NCI-H2196 (cell line): ENCODE measurements around the gene OSTF1.

Experiments used
- DNase-seq: peaks from one replicate; lab custom pipeline; 2025; ENCODE audit not compliant: unreplicated experiment; lab: John Stamatoyannopoulos, UW

OSTF1 gene

GRCh38 chr9:75084081-75084672 lies 4.1 kb upstream of the OSTF1 start:
- no peak for DNase-seq

DNA sequence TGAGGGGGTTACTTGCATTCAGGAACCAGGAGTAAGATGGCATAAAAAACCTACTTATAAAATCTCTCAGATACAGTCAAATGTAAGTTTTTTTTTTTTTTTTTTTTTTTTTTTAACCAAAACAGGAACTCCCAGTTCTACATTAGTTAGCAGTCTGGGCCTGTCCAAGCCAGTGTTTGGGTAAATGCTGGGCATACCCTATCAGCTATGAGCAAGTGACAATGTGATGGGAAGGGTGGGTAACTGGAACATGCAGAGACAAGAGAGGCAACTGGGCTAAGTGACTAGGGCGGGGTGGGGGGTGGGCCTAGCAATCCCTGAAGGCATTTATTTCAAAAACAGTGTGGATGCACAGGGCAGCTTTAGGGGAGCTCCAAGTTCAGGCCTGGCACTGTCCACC lies 2.7 kb upstream of the OSTF1 start:
- DNase-seq = no peak

GRCh38 chr9:75086541-75087288 lies 1.6 kb upstream of the OSTF1 start:
- DNase-seq = no peak

DNA sequence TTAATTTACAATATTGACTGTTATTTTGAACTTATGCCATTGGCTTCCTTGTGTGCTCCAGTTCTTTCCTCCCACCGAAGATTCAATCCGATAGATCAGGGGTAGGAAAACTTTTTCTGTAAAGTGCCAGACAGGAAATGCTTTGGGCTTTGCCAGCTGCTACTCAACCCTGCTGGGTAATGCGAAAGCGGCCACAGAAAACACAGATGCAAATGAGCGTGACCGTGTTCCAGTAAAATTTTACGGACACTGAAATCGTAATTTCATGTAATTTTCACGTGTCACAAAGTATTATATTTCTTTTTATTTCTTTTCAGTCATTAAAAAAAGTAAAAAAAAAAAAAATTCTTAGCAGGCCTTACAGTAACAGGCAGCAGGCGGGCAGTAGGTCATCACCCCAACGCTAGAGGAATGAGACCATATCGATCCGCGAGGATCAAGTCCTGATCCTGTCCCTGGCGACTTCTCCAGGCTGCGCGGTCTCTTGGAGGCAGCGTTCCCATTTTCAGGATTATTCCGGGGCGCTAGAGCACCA lies 958 bp upstream of the OSTF1 start:
- DNase-seq = peak; percentile 11

DNA sequence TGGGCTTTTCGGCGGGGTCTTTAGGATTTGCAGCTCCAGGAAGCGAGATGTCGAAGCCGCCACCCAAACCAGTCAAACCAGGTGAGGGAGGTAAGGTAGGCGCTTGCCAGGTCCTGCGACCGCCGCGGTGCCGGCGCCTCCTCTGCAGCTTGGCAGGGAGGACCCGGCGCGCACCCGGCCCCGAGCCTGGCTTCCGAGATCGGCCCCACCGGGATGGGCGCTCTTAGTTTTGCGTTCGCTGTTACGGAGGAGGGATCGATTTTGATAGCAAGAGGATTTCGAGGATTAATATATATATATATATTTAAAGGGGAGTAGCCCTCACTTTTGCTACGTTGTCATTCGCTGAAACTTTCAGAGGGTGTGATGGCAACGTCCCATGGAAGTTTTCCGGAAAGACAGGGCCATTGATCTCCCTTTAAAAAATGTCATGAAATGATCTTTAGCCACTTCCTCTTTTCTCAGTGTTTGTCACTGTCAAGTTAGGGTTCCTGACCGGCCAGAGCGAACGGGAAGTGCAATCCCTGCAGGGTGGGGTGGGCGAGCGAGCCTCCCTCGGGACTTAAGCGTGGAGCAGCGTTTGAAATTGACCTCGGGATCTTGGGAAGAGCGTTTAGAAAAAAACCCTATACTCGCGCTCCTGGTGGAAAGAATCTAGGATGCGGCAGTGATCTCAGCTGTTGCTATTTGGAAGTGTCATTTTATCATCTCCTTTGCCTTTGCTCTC lies 495 bp downstream of the OSTF1 start:
- peak; percentile 54 for DNase-seq

GRCh38 chr9:75089373-75089766 lies 1.1 kb downstream of the OSTF1 start:
- no peak for DNase-seq

- DNase-seq = no peak
These were observed 2.3 kb downstream of the OSTF1 start for GRCh38 chr9:75090579-75090978.

GRCh38 chr9:75092766-75093165 lies 4.5 kb downstream of the OSTF1 start:
- no peak for DNase-seq

DNA sequence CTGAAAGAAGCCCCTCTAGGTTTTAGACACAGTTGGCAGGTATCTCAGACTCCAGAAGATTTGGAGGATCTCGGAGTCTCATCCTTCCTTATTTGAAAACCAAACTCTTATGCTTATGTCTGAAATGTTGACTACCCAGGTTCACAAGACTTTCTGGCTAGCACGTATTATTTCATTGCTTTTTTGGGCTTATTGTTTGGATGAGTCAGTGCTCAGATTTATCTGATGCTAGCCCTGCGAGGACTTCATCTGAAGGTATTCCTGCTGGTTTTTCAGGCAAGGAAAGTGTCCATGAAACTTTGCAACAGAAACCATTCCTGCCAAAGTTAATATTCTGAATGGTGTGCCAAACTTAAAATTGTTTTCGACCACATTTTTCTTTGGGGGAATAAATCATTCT lies 8.5 kb downstream of the OSTF1 start:
- DNase-seq = no peak

- no peak for DNase-seq
These were observed 12.8 kb downstream of the OSTF1 start for GRCh38 chr9:75101004-75101588.

DNA sequence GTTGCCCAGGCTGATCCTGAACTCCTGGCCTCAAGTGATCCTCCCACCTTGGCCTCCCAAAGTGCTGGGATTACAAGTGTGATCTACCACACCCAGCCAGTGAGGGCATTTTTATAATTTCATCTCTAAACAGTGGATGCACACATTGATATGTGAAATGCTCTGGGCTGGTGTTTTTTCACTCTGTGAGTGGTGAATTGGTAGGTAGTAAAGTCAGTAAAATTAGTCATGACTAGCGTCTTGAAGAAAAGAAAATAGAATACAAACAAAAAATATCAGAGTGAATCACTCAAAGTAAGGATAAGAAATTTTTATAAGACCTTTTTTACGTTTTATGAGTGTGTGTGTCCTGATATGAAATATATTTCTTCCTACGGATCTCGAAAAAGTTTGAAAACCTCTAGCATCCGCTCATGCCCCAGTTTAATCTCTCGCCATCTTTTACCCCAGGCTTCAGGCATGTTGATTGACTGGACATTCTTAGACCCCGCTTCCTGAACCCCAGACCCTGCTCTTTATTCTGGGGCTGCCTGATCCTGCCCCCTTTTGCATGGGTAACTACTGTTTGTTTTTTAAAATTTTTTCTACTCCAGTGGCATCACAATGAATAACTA lies 14.0 kb downstream of the OSTF1 start:
- DNase-seq = no peak

GRCh38 chr9:75104607-75105006 lies 16.3 kb downstream of the OSTF1 start:
- no peak for DNase-seq

- no peak for DNase-seq
These were observed 16.8 kb downstream of the OSTF1 start for GRCh38 chr9:75105019-75105540.

DNA sequence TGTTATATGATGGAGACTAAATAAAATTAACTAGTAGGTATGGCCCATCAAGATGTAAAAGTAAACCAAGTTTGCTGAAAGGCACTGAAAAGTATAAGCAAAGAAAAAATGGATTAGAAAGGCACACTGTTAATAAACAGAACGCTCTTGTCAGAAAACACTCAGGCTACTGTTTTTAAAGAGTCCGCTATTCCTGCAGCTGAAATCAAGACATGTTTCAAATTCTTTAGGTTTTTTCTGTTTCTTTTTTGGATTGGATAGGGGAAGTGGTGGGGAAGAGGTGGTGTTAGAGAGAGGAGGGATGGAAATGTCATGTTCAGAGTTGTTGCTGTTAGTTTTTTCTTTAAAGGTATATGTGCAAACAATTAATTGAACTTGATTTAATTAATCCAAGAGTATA lies 17.5 kb downstream of the OSTF1 start:
- DNase-seq = no peak

GRCh38 chr9:75106857-75107256 lies 18.5 kb downstream of the OSTF1 start:
- DNase-seq = no peak

DNA sequence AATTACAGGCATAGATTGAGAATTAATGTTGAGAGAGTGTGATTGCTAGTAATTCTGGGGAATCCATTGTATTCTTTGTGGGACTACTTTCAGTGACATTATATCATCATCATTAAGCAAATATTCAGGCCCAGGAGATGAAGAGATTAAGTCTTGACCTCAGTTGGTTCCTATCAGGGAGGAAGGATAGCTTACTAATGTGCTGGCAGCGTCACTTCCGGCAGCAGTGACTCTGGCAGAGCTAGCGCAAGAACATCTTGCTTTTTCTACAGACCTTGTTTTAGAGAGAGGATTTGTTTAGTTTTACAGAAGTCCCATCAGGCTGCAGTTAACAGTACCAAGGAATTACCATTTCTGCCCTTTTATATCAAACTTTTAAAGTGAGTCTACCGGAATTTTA lies 20.3 kb downstream of the OSTF1 start:
- DNase-seq = no peak

DNA sequence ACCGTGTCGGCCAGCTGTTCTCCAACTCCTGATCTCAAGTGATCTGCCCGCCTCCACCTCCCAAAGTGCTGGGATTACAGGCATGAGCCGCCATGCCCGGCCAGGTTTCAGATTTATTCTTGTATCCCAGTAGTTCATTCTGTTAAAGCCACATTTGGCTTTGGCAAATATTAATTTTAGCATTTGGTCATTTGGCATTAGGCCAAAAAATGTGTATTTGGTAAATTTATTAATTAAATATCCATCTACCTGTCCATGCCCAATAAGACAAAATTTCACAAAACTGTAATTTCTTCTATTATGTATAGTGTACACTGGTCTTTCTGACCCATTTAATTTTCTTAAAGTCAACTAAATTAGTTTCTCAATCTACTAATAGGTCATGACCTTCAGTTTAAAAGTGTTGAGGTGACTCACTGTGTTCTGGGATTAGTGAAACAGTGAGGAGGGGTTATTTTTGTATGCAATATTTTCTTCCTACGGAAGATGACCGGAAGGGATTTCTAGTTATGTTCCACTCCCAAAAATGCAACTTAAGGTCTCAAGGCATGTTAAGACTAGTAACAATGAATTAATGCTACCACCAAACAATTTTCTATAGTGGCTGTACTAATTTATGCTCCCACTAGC lies 21.0 kb downstream of the OSTF1 start:
- no peak for DNase-seq

- DNase-seq = no peak
These were observed 22.8 kb downstream of the OSTF1 start for GRCh38 chr9:75111019-75111622.

DNA sequence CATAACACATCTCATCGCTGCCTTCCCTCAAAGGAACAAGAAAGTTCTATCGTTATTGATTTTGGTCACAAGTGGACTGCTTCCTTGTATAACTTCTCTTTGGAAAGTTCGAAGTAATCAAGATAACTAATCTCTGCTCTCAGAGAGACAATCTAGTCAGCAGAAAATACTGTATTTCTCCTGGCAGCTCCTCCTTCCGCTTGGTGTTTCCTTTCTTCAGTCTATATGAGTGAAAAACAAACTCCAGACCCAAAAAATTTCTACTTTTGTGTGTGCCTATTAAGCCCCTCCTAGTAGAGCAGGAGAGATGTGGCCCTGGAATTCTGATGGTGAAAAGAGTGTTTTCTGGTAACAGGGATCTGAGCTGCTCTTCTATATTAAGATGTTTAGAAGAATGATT lies 24.5 kb downstream of the OSTF1 start:
- no peak for DNase-seq

DNA sequence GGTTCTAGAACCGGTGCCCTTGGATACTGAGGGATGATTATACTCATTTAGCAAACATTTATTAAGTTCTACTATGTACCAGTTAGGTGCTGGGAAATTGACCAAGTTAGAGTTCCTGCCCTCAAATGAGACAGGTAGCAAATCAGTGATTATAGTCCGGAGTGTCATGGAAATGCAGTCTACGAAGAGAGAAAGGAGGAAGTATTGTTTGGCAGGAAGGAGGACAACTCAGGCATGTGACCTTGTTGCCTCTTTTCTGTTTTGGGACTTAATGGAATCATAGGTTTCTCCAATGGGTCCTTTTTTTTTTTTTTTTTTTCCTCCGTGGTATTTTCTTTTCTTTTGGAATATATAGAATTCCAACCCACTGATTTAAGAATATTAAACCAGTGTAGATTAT lies 28.0 kb downstream of the OSTF1 start:
- DNase-seq = no peak
